Esophagus (tissue), 2 donors: ENCODE data around the gene DEFB125. TPM values are rescaled to one million over a fixed set of nuclear protein-coding genes. Genes with fewer than 3 reads are reported as not detected.

Source experiments
- H3K27ac ChIP-seq, 2 donors: one replicate each; pipeline ENCODE4 v1.5.1; 2013; ENCODE audit warnings: low read depth in 2 of 2, mild to moderate bottlenecking in 2 of 2, inconsistent platforms in 1 of 2, low read length in 1 of 2, moderate library complexity in 1 of 2
- H3K27me3 ChIP-seq, 2 donors: one replicate each; pipeline ENCODE4 v1.6.1; 2013; ENCODE audit warnings: low read length in 2 of 2, control low read depth in 1 of 2, mild to moderate bottlenecking in 1 of 2; ENCODE audit not compliant: insufficient read depth in 2 of 2, control insufficient read depth in 1 of 2
- H3K36me3 ChIP-seq, 2 donors: one replicate each; pipeline ENCODE4 v1.6.1; 2013; ENCODE audit warnings: low read length in 1 of 2; ENCODE audit not compliant: control insufficient read depth in 2 of 2, insufficient read depth in 2 of 2
- H3K4me1 ChIP-seq, 2 donors: one replicate each; pipeline ENCODE4 v1.6.1; 2013; ENCODE audit warnings: low read length in 1 of 2; ENCODE audit not compliant: control insufficient read depth in 2 of 2, insufficient read depth in 2 of 2
- H3K4me3 ChIP-seq, 2 donors: one replicate each; pipeline ENCODE4 v1.5.1; 2013; ENCODE audit warnings: low read length in 2 of 2, mild to moderate bottlenecking in 2 of 2, low read depth in 1 of 2, moderate library complexity in 1 of 2
- H3K9me3 ChIP-seq, 2 donors: one replicate each; pipeline ENCODE4 v1.6.1; 2013; ENCODE audit warnings: mild to moderate bottlenecking in 2 of 2, low read depth in 1 of 2, low read length in 1 of 2, moderate library complexity in 1 of 2; ENCODE audit not compliant: control insufficient read depth in 2 of 2, insufficient read depth in 1 of 2
- WGBS, 2 donors: extraction: QIAGEN DNeasy Blood & Tissue Kit; methylation state at CpG; one replicate each; pipeline ENCODE4 v1.1.7; 2013; 5-methylcytosine and 5-hydroxymethylcytosine counted together
- polyA plus RNA-seq, 2 donors: library from polyadenylated mRNA; stranded (reverse); fragments of 200-250 nt; gene quantifications; one replicate each; pipeline ENCODE4 v1.2.3, GENCODE V29; 2013
- donor health status: healthy with polysubstance abuse.
- donor health status: Bipolar disorder and iron deficiency.

The DEFB125 gene, protein sequence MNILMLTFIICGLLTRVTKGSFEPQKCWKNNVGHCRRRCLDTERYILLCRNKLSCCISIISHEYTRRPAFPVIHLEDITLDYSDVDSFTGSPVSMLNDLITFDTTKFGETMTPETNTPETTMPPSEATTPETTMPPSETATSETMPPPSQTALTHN
- not detected for polyA plus RNA-seq

DNA sequence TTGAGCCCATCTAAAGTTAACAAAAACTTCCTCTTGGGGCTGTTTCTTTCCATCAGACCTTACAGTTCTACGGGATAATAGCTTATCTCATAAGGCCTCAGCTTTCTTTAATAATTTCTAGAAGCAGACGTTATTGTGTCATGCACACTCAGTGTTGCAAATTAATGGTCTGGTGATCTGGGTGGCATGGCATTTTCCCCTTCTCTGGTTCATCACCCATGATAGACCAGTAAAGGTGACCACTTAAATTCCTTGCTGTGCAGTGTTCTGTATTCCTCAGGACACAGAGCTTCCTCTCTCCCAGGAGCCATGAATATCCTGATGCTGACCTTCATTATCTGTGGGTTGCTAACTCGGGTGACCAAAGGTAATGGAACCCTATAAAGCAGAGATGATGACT is at the start of gene DEFB125:
Gene DEFB125, plus strand, starts transcription at position 272 of the 400 bp plus-strand sequence. Its CDS starts 38 bp downstream, at position 310.
- H3K4me3 ChIP-seq, result no peak within 1 kb of the TSS
- H3K36me3 ChIP-seq, result no peaks in the 10 kb centered on the region
- H3K9me3 ChIP-seq, result no peaks in the 10 kb centered on the region
- no peaks in the 10 kb centered on the region for H3K27me3 ChIP-seq
- no peak within 1 kb of the TSS for H3K27ac ChIP-seq
- 57 to 64% methylated on average over 3 of the region's 3 CpGs for WGBS, 2 donors
- H3K4me1 ChIP-seq, result peaks cover 0 to 2% of the 10 kb centered on the region in 2 donors

DNA sequence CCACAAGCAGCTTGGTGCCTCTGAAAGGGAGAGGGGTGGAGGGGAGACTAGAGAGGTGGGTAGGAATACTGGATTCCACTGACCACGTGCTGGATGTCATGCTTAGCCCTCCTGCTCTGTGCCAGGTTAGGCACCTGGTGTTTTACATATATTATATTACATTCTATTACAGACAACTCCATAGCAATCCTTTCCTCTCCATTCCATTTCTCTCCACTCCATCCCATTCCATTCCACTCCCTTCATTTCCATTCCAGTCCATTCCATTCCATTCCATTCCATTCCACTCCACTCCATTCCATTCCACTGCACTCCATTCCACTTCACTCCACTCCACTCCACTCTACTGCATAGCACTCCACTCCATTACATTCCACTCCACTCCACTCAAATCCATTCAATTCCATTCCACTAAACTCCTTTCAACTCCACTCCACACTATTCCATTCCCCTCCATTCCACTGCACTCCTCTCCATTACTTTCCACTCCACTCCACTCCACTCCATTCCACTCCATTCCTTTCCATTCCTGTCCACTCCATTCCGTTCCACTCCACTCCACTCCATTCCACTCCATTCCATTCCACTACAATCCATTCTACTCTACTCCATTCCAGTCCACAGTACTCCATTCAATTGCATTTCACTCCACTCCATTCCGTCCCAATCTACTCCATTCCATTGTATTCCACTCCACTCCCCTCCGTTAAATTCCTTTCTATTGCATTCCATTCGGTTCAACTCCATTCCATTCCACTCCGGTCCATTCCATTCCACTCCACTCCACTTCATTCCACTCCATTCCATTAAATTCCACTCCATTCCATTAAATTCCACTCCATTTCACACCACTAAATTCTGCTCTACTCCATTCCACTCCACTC is 27.2 kb upstream of the DEFB125 start:
- Histone ChIP-seq H3K27me3 (no peaks in the 10 kb centered on the region), H3K27ac (no peak overlapping the region), H3K4me1 (no peaks in the 10 kb centered on the region), H3K9me3 (peaks cover 0 to 3% of the 10 kb centered on the region in 2 donors), H3K4me3 (no peak overlapping the region), H3K36me3 (no peaks in the 10 kb centered on the region)
- WGBS, 2 donors, result 56 to 63% methylated on average over 6 of the region's 6 CpGs

DNA sequence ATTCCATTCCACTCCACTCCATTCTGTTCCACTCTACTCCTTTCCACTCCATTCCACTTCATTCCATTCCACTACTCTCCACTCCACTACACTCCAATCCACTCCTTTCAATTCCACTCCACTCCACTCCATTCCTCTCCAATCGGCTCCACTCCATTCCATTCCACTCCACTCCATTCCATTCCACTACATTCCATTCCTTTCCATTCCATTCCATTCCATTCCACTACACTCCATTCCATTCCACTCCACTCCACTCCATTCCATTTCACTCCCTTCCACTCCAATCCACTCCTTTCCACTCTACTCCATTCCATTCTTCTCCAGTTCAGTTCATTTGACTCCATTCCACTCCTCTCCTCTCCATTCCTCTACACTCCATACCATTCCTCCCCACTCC is 26.2 kb upstream of the DEFB125 start:
- Histone ChIP-seq H3K36me3 (no peaks in the 10 kb centered on the region), H3K4me1 (no peaks in the 10 kb centered on the region), H3K27ac (no peak overlapping the region), H3K27me3 (no peaks in the 10 kb centered on the region), H3K4me3 (no peak overlapping the region), H3K9me3 (peaks cover 0 to 3% of the 10 kb centered on the region in 2 donors)
- WGBS, 2 donors, result 94 to 95% methylated on average over 1 of the region's 1 CpG

DNA sequence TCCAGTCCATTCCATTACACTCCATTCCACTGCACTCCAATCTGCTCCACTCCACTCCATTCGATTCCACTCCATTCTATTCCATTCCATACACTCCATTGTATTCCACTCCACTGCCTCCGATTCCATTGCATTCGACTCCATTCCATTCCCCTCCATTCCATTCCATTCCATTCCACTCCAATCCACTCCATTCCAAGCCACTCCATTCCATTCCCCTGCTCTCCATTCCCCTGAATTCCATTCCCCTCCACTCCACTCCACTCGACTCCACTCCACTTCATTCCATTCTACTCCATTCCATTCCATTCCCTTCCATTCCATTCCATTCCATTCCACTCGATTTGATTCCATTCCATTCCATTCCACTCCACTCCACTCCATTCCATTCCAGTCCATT is 25.7 kb upstream of the DEFB125 start:
- Histone ChIP-seq H3K27me3 (no peaks in the 10 kb centered on the region), H3K4me1 (no peaks in the 10 kb centered on the region), H3K4me3 (no peak overlapping the region), H3K36me3 (no peaks in the 10 kb centered on the region), H3K27ac (no peak overlapping the region), H3K9me3 (peaks cover 0 to 3% of the 10 kb centered on the region in 2 donors)
- WGBS, 2 donors, result 71 to 73% methylated on average over 5 of the region's 5 CpGs

DNA sequence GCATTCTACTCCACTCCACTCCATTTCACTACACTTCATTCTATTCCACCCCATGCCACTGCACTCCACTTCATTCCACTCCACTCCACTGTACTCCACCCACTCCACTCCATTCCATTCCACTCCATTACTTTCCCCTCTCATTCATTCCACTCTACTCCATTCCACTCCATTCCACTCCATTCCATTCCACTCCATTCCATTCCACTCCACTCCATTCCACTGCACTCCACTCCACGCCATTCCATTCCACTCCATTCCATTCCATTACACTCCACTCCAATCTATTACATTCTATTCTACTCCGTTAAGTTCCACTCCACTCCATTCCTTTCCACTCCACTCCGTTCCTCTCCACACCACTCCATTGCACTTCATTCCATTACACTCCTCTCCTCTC is 25.0 kb upstream of the DEFB125 start:
- H3K4me1 ChIP-seq, result no peaks in the 10 kb centered on the region
- H3K27ac ChIP-seq, result no peak overlapping the region
- no peaks in the 10 kb centered on the region for H3K27me3 ChIP-seq
- no peak overlapping the region for H3K4me3 ChIP-seq
- 80% methylated on average over 3 of the region's 3 CpGs for WGBS, 2 donors
- H3K36me3 ChIP-seq, result no peaks in the 10 kb centered on the region
- peaks cover 0 to 3% of the 10 kb centered on the region in 2 donors for H3K9me3 ChIP-seq

DNA sequence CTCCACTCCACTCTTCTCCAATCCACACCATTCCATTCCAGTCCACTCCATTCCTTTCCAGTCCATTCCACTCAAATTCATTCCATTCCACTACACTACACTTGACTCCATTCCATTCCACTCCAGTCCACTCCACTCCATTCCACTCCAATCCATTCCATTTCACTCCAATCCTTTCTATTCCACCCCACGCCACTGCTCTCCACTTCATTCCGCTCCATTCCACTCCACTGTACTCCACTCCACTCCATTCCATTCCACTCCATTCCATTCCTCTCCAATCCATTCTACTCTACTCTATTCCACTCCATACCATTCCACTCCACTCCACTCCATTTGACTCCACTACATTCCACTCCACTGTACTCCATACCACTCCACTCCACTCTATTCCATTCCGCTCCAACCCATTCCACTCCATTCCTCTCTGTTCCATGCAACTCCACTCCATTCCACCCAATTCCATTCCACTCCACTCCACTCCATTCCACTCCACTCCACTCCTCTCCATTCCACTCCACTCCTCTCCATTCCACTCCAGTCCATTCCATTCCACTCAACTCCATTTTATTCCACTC is 23.4 kb upstream of the DEFB125 start:
- WGBS, 2 donors, result 91 to 96% methylated on average over 3 of the region's 3 CpGs
- Histone ChIP-seq H3K27ac (no peak overlapping the region), H3K9me3 (peaks cover 0 to 3% of the 10 kb centered on the region in 2 donors), H3K4me1 (no peaks in the 10 kb centered on the region), H3K36me3 (no peaks in the 10 kb centered on the region), H3K4me3 (no peak overlapping the region), H3K27me3 (peaks cover 0 to 1% of the 10 kb centered on the region in 2 donors)

DNA sequence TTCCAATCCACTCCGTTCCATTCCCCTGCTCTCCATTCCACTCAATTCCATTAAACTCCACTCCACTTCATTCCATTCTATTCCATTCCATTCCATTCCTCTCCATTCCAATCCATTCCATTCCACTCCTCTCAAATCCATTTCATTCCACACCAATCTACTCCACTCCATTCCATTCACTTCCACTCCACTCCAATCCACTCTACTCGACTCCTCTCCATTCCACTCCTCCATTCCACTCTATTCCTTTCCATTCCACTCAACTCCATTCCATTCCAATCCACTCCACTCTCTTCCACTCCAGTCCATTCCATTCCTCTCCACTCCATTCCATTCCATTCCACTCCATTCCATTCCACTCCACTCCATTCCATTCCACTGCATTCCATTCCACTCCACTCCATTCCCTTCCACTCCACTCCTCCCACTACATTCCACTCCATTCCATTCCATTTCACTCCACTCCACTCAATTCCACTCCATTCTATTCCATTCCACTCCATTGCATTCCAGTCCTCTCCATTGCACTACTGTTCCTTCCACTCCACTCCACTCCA is 22.6 kb upstream of the DEFB125 start:
- Histone ChIP-seq H3K4me1 (no peaks in the 10 kb centered on the region), H3K4me3 (no peak overlapping the region), H3K27ac (no peak overlapping the region), H3K36me3 (no peaks in the 10 kb centered on the region), H3K9me3 (peaks cover 0 to 3% of the 10 kb centered on the region in 2 donors), H3K27me3 (peaks cover 0 to 3% of the 10 kb centered on the region in 2 donors)
- 73 to 84% methylated on average over 2 of the region's 2 CpGs for WGBS, 2 donors

DNA sequence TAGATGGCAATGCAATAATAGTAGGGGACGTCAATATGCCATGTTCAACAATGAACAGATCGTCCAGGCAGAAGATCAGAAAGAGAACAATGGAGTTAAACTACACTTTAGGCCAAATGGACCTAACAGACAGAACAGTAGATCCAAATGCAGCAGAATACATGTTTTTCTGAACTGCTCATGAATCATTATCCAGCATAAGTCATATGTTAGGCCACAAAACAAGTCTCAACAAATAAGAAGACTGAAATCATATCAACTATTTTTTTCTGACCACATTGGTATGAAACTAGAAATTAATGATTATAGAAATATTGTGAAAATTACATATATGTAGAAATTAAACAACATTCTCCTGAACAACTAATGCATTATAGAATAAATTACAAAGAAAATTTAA is 10.2 kb upstream of the DEFB125 start:
- WGBS, 2 donors, result 40 to 55% methylated on average over 2 of the region's 2 CpGs

DNA sequence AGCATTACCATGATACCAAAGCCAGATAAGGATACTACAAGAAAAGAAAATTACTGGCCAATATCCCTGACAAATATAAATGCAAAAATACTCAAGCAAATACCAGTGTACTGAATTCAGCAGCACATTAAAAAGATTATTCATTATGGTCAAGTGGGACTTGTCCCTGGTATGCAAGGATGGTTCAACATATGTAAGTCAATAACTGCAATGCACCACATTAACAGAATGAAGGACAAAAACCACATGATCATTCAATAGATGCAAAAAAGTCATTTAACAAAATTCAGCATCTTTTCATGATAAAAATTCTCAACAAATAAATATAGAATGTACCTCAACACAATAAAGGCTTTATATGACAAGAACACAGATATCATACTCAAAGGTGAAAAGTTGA is 9.1 kb upstream of the DEFB125 start:
- Histone ChIP-seq H3K4me1 (no peaks in the 10 kb centered on the region), H3K27ac (no peak overlapping the region), H3K9me3 (peaks cover 0 to 7% of the 10 kb centered on the region in 2 donors), H3K36me3 (no peaks in the 10 kb centered on the region), H3K27me3 (no peaks in the 10 kb centered on the region), H3K4me3 (no peak overlapping the region)

More for the DNA sequence above, 10.2 kb upstream of the DEFB125 start:
- Histone ChIP-seq H3K9me3 (peaks cover 0 to 7% of the 10 kb centered on the region in 2 donors), H3K27me3 (no peaks in the 10 kb centered on the region), H3K36me3 (no peaks in the 10 kb centered on the region), H3K27ac (no peak overlapping the region), H3K4me1 (no peaks in the 10 kb centered on the region), H3K4me3 (no peak overlapping the region)
